GM12801 (cell line): ENCODE results near the gene MAP3K2.

Source experiments
- TF ChIP-seq, protein P1 (sequence below): IDR thresholded peaks from one replicate; pipeline ENCODE4 v1.5.1; 2011; ENCODE audit warnings: control low read depth; ENCODE audit not compliant: insufficient read length; ENCODE audit errors: extremely low read depth

Gene MAP3K2

GRCh38 chr2:127361929-127362885, 25.6 kb downstream of the MAP3K2 start:
- TF ChIP-seq, protein P1, sequence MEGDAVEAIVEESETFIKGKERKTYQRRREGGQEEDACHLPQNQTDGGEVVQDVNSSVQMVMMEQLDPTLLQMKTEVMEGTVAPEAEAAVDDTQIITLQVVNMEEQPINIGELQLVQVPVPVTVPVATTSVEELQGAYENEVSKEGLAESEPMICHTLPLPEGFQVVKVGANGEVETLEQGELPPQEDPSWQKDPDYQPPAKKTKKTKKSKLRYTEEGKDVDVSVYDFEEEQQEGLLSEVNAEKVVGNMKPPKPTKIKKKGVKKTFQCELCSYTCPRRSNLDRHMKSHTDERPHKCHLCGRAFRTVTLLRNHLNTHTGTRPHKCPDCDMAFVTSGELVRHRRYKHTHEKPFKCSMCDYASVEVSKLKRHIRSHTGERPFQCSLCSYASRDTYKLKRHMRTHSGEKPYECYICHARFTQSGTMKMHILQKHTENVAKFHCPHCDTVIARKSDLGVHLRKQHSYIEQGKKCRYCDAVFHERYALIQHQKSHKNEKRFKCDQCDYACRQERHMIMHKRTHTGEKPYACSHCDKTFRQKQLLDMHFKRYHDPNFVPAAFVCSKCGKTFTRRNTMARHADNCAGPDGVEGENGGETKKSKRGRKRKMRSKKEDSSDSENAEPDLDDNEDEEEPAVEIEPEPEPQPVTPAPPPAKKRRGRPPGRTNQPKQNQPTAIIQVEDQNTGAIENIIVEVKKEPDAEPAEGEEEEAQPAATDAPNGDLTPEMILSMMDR = no peak

- TF ChIP-seq, protein P1 = no peak
Observed at GRCh38 chr2:127360242-127360641, 27.5 kb downstream of the MAP3K2 start.

DNA sequence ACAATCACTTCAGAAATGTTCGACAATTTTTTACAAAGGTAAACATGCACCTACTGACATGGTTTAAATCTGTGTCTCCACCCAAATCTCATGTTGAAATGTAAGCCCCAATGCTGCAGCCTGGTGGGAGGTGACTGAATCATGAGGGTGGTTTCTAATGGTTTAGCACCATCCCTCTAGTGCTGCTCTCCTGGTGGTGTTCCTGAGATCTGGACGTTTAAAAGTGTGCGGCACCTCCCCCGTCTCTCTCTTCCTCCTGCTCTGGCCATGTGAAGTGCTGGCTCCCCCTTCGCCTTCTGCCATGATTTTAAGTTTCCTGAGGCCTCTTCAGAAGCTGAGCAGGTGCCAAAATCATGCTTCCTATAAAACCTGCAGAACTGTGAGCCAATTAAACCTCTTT, 28.3 kb downstream of the MAP3K2 start:
- TF ChIP-seq, protein P1 = no peak

- TF ChIP-seq, protein P1 = no peak
Observed at GRCh38 chr2:127358971-127359370, 28.8 kb downstream of the MAP3K2 start.

DNA sequence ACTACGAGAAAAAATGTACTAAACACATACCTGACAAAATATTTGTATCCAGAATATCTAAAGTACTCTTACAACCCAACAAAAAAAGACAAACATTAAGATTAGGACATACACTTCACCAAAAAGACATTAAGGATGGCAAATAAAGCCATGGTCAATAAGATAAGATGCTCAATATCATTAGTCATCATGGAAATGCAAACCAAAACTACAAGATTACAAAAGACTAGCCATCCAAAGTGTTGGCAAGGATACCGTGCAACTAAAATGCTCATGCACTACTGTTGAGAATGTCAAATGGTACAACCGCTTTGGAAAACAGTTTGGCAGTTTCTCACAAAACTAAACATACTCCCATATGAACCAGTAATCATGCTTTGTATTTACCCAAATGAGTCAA, 29.7 kb downstream of the MAP3K2 start:
- TF ChIP-seq, protein P1 = no peak

- TF ChIP-seq, protein P1 = no peak
Observed at GRCh38 chr2:127357591-127357990, 30.2 kb downstream of the MAP3K2 start.

DNA sequence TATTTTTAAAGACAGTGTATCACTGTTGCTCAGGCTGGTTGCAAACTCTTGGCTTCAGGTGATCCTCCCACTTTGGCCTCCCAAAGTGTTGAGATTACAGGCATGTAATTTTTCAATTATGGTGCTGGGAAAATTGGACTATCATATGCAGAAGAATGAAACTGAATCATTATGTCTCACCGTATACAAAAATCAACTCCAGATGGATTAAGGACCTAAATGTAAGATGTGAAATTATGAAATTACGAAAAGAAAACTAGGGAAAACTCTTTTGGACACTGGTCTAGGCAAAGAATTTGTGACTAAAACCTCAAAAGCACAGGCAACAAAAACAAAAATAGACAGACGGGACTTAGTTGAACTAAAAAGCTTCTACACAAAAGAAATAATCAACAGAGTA, 31.2 kb downstream of the MAP3K2 start:
- TF ChIP-seq, protein P1 = no peak
